H9 (cell line): ENCODE results near the gene H2BK1. TPM values are rescaled to one million over a fixed set of nuclear protein-coding genes. Genes with fewer than 3 reads are reported as not detected.

Source experiments
- DNase-seq: peaks from one replicate; pipeline ENCODE4 v3.0.0-alpha.2; 2017
- H2AFZ ChIP-seq: one replicate; pipeline ENCODE4 v1.6.1; 2013; ENCODE audit warnings: mild to moderate bottlenecking, low read length, control low read depth, moderate library complexity
- H2AK5ac ChIP-seq: 2 replicates; pipeline ENCODE4 v1.6.1; 2013; ENCODE audit warnings: low read length, control low read depth, mixed read lengths; ENCODE audit not compliant: insufficient read length
- H2BK120ac ChIP-seq: one replicate; pipeline ENCODE4 v1.6.1; 2013; ENCODE audit warnings: low read depth, mild to moderate bottlenecking, low read length, control low read depth, inconsistent platforms; ENCODE audit not compliant: poor library complexity, severe bottlenecking
- H2BK12ac ChIP-seq: 2 replicates; pipeline ENCODE4 v1.6.1; 2013; ENCODE audit warnings: low read length, control low read depth, mixed read lengths, low read depth; ENCODE audit not compliant: insufficient read length
- H2BK15ac ChIP-seq: 2 replicates; pipeline ENCODE4 v1.6.1; 2013; ENCODE audit warnings: low read depth, low read length, control low read depth
- H2BK20ac ChIP-seq: one replicate; pipeline ENCODE4 v1.6.1; 2013; ENCODE audit warnings: low read depth, mild to moderate bottlenecking, low read length, control low read depth, inconsistent platforms; ENCODE audit not compliant: poor library complexity, severe bottlenecking
- H2BK5ac ChIP-seq: 2 replicates; pipeline ENCODE4 v1.6.1; 2013; ENCODE audit warnings: low read length, control low read depth, mixed read lengths; ENCODE audit not compliant: insufficient read length
- H3K14ac ChIP-seq: 2 replicates; pipeline ENCODE4 v1.6.1; 2013; ENCODE audit warnings: low read length, control low read depth; ENCODE audit not compliant: insufficient read depth
- H3K18ac ChIP-seq: 2 replicates; pipeline ENCODE4 v1.6.1; 2013; ENCODE audit warnings: low read depth, mild to moderate bottlenecking, mixed read lengths, low read length, control low read depth; ENCODE audit not compliant: insufficient read length
- H3K23ac ChIP-seq: 2 replicates; pipeline ENCODE4 v1.6.1; 2013; ENCODE audit warnings: low read length, control low read depth, mixed read lengths, low read depth; ENCODE audit not compliant: insufficient read length
- H3K23me2 ChIP-seq: 2 replicates; pipeline ENCODE4 v1.6.1; 2013; ENCODE audit warnings: low read depth, mild to moderate bottlenecking, mixed read lengths, low read length, control low read depth; ENCODE audit not compliant: insufficient read length, poor library complexity, severe bottlenecking
- H3K27ac ChIP-seq: 2 replicates; pipeline ENCODE4 v1.5.1; 2013; ENCODE audit warnings: low read length, control low read depth, mixed read lengths, low read depth; ENCODE audit not compliant: insufficient read length
- H3K27me3 ChIP-seq: 2 replicates; pipeline ENCODE4 v1.6.1; 2013; ENCODE audit warnings: low read length, control low read depth, inconsistent platforms; ENCODE audit not compliant: insufficient read depth
- H3K4ac ChIP-seq: 2 replicates; pipeline ENCODE4 v1.6.1; 2013; ENCODE audit warnings: low read depth, mild to moderate bottlenecking, control low read depth, inconsistent platforms, low read length, moderate library complexity
- H3K4me1 ChIP-seq: 2 replicates; pipeline ENCODE4 v1.6.1; 2013; ENCODE audit warnings: low read length, control low read depth, inconsistent platforms; ENCODE audit not compliant: insufficient read depth
- H3K4me2 ChIP-seq: 2 replicates; pipeline ENCODE4 v1.6.1; 2013; ENCODE audit warnings: low read length, control low read depth, mixed read lengths; ENCODE audit not compliant: insufficient read length, insufficient read depth
- H3K56ac ChIP-seq: 2 replicates; pipeline ENCODE4 v1.6.1; 2013; ENCODE audit warnings: low read depth, mild to moderate bottlenecking, mixed read lengths, low read length, control low read depth; ENCODE audit not compliant: insufficient read length
- H3K79me1 ChIP-seq: 2 replicates; pipeline ENCODE4 v1.6.1; 2013; ENCODE audit warnings: low read depth, mild to moderate bottlenecking, moderate library complexity, low read length, control low read depth, inconsistent platforms; ENCODE audit not compliant: insufficient read depth, poor library complexity, severe bottlenecking
- H3K79me2 ChIP-seq: 2 replicates; pipeline ENCODE4 v1.6.1; 2013; ENCODE audit warnings: low read length, control low read depth, inconsistent platforms; ENCODE audit not compliant: insufficient read depth
- H3K9ac ChIP-seq: 2 replicates; pipeline ENCODE4 v1.6.1; 2013; ENCODE audit warnings: low read length, control low read depth, mixed read lengths; ENCODE audit not compliant: insufficient read length; ENCODE audit errors: extremely low read depth
- H3K9me3 ChIP-seq: one replicate; pipeline ENCODE4 v1.6.1; 2013; ENCODE audit warnings: low read depth, low read length, inconsistent platforms; ENCODE audit not compliant: control insufficient read depth
- H3T11ph ChIP-seq: one replicate; pipeline ENCODE4 v1.6.1; 2013; ENCODE audit warnings: mild to moderate bottlenecking, low read length, control low read depth, inconsistent platforms
- H4K20me1 ChIP-seq: one replicate; pipeline ENCODE4 v1.6.1; 2013; ENCODE audit not compliant: control insufficient read depth, insufficient read length, insufficient read depth
- H4K5ac ChIP-seq: 2 replicates; pipeline ENCODE4 v1.6.1; 2013; ENCODE audit warnings: low read depth, mild to moderate bottlenecking, mixed read lengths, low read length, control low read depth; ENCODE audit not compliant: insufficient read length
- H4K8ac ChIP-seq: replicated peaks from 2 replicates; pipeline ENCODE4 v1.6.1; 2013; ENCODE audit warnings: low read length, control low read depth, mixed read lengths, low read depth; ENCODE audit not compliant: insufficient read length
- H4K91ac ChIP-seq: 2 replicates; pipeline ENCODE4 v1.6.1; 2013; ENCODE audit warnings: low read depth, mild to moderate bottlenecking, moderate library complexity, mixed read lengths, low read length, control low read depth; ENCODE audit not compliant: insufficient read length
- H3K27ac Mint-ChIP-seq, 3 experiments: 2 replicates in 2 of 3; 3 replicates in 1 of 3; pipeline ENCODE4 v1.8.0; 2020 to 2021; ENCODE audit warnings: mixed read lengths in 3 of 3, mild to moderate bottlenecking in 1 of 3, moderate library complexity in 1 of 3
- H3K27me3 Mint-ChIP-seq: 2 replicates; pipeline ENCODE4 v1.8.0; 2021; ENCODE audit warnings: low read depth, mild to moderate bottlenecking, moderate library complexity, mixed read lengths
- H3K36me3 Mint-ChIP-seq, 3 experiments: 2 replicates in 2 of 3; 3 replicates in 1 of 3; pipeline ENCODE4 v1.8.0; 2020 to 2021; ENCODE audit warnings: low read depth in 3 of 3, mixed read lengths in 3 of 3; ENCODE audit not compliant: insufficient read depth in 1 of 3
- H3K4me1 Mint-ChIP-seq, 2 experiments: 2 replicates each; pipeline ENCODE4 v1.8.0; 2020; ENCODE audit warnings: mixed read lengths in 2 of 2
- H3K4me3 Mint-ChIP-seq, 2 experiments: 2 replicates in 1 of 2; 3 replicates in 1 of 2; pipeline ENCODE4 v1.8.0; 2020 to 2021; ENCODE audit warnings: mild to moderate bottlenecking in 2 of 2, mixed read lengths in 2 of 2, moderate library complexity in 1 of 2
- H3K9me3 Mint-ChIP-seq, 2 experiments: 2 replicates in 1 of 2; 3 replicates in 1 of 2; pipeline ENCODE4 v1.8.0; 2020; ENCODE audit warnings: mild to moderate bottlenecking in 2 of 2, mixed read lengths in 2 of 2, moderate library complexity in 1 of 2
- CTCF ChIP-seq: fragments of 200-600 bp; sonication (generic); conservative IDR thresholded peaks from 3 replicates; pipeline ENCODE4 v1.8.0; 2021; ENCODE audit warnings: antibody characterized with exemption, mild to moderate bottlenecking
- WGBS: extraction: QIAGEN DNeasy Blood & Tissue Kit; methylation state at CpG from one replicate; pipeline ENCODE4 v1.1.7; 2013; ENCODE audit warnings: missing lambda C conversion rate, low lambda C conversion rate, mixed read lengths; ENCODE audit not compliant: insufficient read length; ENCODE audit errors: extremely low coverage; 5-methylcytosine and 5-hydroxymethylcytosine counted together
- total RNA-seq: library from RNA; stranded (reverse); gene quantifications from 2 replicates; pipeline ENCODE4 v1.2.1, GENCODE V29; 2021

H2BK1 gene
- total RNA-seq, 1 experiment from 2014 or later: not detected

DNA sequence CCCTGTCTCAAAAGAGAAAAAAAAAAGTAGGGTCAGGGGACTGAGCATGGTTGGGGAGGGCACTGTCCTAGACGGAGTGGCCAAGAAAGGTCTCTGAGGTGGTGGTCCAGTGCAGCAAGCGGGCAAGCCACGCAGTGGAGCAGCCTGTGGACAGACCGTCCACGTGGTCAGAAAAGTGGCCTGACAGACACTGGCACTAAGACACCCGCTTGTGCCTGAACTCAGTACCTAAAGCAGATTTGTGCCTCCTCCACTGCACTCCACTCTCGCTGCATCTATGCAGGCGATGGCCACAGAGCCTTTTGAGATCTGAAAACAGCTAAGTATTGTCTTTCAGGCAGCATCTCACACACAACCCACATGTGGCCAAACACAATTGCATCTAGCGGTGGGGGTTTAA lies 32.1 kb downstream of the H2BK1 start:
- Histone ChIP-seq H2BK5ac (no peak overlapping the region), H3K9me3 (no peaks in the 10 kb centered on the region), H3K18ac (no peak overlapping the region), H2AFZ (no peak overlapping the region), H3K4me1 (no peaks in the 10 kb centered on the region), H3K14ac (no peak overlapping the region; the same call in 1 of the 2 replicates), H3K56ac (no peak overlapping the region), H2BK12ac (no peak overlapping the region), H2BK20ac (no peak overlapping the region), H3K4ac (no peak overlapping the region), H3K79me2 (no peaks in the 10 kb centered on the region), H4K5ac (no peak overlapping the region), H3K23me2 (no peaks in the 10 kb centered on the region), H3K4me2 (no peak overlapping the region), H2BK15ac (no peak overlapping the region), H3K9ac (no peak overlapping the region), H3K79me1 (no peaks in the 10 kb centered on the region), H3K23ac (no peak overlapping the region), H3K27me3 (peaks cover 2% of the 10 kb centered on the region; the same call in 1 of the 2 replicates), H2BK120ac (no peak overlapping the region), H3T11ph (no peak overlapping the region), H4K91ac (no peak overlapping the region), H4K8ac (no peak overlapping the region), H2AK5ac (no peak overlapping the region), H4K20me1 (no peaks in the 10 kb centered on the region), H3K27ac (no peak overlapping the region)
- Mint-ChIP-seq H3K36me3 (peaks cover 0 to 3% (median 0%) of the 10 kb centered on the region in 3 experiments; a peak in 2 of 7 replicates), H3K27ac (no peak overlapping the region), H3K4me3 (no peak overlapping the region), H3K27me3 (peaks cover 76% of the 10 kb centered on the region), H3K4me1 (peaks cover 3 to 8% of the 10 kb centered on the region in 2 experiments; a peak in 3 of 4 replicates), H3K9me3 (peaks cover 9 to 15% of the 10 kb centered on the region in 2 experiments; a peak in 4 of 5 replicates)
- TF ChIP-seq CTCF: no peak
- WGBS: no CpG with 5 or more reads among the region's 9 CpGs
- DNase-seq: peak; percentile 14
